NCI-H345 (cell line): Measurements from ENCODE around the gene JMJD8.

Experiments
- DNase-seq: peaks from one replicate; lab custom pipeline; 2025; lab: John Stamatoyannopoulos, UW

The JMJD8 gene

DNA sequence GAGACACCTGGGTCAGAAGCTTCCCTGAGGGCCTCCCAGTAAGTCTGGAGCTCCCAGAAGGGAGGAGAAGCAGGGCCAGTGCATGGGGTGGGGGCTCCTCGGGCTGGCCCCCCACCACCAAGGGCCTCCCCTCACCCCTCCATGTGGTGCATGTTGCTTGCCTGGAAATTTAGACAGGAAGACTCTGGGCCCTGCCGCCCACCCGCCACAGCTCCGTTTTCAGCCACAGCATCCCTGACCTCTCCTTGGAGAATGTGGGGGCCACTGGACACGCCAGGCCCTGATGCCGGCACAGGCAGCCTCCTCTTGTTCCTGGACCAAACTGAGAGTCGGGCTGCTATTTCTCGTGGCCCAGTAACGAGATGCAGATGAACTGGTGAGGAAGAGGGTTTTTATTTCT lies 45.3 kb downstream of the JMJD8 start:
- no peak for DNase-seq

- DNase-seq: no peak
Measured at GRCh38 chr16:638034-638543, 46.0 kb downstream of the JMJD8 start.

- DNase-seq: peak; percentile 90
Measured at GRCh38 chr16:637081-638018, 46.8 kb downstream of the JMJD8 start.

- peak; percentile 96 for DNase-seq
Measured at GRCh38 chr16:636206-637080, 47.7 kb downstream of the JMJD8 start, which contains the start of gene METTL26. Gene METTL26, minus strand, starts transcription at chr16:636305. Its CDS starts 15 bp downstream, at chr16:636290.

DNA sequence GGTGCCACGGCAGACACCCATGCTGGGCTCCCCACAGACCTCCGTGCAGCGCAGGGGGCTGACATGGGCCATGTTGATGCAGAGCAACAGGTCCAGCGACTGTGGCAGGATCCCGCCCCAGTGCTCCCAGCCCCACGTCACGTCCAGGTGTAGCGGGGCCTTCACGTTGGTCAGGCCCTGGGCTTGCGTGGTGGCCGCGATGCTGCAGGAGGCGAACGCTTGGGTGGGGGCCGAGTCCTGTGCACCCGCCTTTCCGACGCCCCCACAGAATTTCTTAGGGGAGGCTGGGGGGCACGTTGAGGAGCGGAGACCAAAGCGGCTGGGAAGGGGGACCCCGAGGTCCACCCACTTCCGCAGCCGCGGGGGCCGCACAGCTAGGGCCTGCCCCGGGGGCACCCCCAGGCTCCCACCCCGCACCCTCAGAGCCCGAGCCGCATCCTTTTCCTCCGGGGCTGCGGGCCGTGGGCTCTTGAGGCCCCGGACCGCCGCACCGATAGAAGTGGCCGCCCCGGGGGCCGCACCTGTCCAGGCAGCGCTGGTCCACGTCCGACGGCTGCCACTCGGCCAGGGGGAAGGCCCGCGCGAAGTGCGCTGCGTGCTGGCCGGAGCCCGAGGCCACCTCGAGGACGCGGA lies 48.4 kb downstream of the JMJD8 start:
- no peak for DNase-seq

- no peak for DNase-seq
Measured at GRCh38 chr16:634996-635395, 49.1 kb downstream of the JMJD8 start.

DNA sequence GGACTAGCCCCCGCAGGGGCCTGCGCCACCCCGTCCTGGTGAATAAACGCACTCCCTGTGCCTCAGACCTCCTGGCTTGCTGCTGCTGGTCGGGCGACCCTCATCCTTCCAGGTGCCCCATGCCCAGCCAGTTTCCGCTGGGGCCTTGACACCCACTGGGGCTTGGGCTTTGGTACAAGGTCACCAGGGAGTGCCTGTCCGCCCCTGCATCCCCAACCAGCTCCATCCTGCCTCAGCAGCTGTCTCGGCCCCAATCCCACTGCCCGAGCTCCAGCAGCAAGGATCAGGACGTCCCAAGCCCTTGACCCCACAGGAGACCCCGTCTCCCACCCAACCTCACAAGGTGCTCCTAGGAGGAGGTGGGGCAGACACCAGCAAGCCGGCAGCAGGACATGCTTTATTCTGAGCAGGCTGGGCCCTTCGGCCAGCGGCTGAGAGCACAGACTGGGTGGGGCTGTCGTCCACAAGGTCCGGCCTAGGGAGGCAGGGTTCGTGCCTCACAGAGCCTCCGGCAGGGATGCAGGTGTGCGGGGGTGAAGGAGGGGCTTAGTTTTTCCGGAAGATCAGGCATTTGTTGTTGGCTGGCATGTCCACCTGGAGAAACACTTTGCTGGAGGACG lies 50.0 kb downstream of the JMJD8 start:
- no peak for DNase-seq

DNA sequence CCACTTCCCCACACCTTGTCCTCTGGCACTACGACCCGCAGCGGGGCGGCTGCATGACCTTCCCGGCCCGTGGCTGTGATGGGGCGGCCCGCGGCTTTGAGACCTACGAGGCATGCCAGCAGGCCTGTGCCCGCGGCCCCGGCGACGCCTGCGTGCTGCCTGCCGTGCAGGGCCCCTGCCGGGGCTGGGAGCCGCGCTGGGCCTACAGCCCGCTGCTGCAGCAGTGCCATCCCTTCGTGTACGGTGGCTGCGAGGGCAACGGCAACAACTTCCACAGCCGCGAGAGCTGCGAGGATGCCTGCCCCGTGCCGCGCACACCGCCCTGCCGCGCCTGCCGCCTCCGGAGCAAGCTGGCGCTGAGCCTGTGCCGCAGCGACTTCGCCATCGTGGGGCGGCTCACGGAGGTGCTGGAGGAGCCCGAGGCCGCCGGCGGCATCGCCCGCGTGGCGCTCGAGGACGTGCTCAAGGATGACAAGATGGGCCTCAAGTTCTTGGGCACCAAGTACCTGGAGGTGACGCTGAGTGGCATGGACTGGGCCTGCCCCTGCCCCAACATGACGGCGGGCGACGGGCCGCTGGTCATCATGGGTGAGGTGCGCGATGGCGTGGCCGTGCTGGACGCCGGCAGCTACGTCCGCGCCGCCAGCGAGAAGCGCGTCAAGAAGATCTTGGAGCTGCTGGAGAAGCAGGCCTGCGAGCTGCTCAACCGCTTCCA lies 50.6 kb downstream of the JMJD8 start:
- DNase-seq: no peak

DNA sequence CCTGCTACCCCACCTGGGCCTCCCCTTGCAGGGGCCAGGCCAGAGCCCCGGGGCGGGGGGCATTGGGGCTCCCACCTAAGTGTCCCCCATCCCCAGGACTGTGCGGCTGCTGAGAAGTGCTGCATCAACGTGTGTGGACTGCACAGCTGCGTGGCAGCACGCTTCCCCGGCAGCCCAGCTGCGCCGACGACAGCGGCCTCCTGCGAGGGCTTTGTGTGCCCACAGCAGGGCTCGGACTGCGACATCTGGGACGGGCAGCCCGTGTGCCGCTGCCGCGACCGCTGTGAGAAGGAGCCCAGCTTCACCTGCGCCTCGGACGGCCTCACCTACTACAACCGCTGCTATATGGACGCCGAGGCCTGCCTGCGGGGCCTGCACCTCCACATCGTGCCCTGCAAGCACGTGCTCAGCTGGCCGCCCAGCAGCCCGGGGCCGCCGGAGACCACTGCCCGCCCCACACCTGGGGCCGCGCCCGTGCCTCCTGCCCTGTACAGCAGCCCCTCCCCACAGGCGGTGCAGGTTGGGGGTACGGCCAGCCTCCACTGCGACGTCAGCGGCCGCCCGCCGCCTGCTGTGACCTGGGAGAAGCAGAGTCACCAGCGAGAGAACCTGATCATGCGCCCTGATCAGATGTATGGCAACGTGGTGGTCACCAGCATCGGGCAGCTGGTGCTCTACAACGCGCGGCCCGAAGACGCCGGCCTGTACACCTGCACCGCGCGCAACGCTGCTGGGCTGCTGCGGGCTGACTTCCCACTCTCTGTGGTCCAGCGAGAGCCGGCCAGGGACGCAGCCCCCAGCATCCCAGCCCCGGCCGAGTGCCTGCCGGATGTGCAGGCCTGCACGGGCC lies 51.4 kb downstream of the JMJD8 start:
- no peak for DNase-seq

DNA sequence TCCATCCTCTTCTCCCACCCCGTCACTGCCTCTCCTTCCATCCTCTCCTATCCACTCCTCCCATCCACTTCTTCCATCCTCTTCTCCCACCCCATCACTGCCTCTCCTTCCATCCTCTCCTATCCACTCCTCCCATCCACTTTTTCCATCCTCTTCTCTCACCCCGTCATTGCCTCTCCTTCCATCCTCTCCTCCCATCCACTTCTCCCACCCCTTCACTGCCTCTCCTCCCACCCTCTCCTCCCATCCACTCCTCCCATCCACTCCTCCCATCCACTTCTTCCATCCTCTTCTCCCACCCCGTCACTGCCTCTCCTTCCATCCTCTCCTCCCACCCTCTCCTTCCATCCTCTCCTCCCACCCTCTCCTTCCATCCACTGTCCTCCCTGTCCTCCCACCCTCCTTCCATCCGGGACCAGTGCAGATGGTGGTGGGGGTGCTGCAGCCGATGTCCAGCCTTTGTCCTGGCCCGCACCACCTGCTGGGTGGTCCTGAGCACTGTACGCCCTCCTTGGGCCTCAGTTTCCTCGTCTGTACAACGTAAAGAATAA lies 52.3 kb downstream of the JMJD8 start:
- no peak for DNase-seq
